DMS 273 treated with DMSO at 0.1 percent for 48 hours (cell line): ENCODE results near the gene DNAJC11.
A peak's percentile ranks its signal among the peaks of the same experiment; 100 is the strongest.
"Not testable (repeated sequence)": the region's sequence is repeated elsewhere in the genome, so short reads cannot be mapped to it uniquely, and the experiment has no call there.

Experiments
- DNase-seq: peaks from one replicate; lab custom pipeline; 2025; lab: John Stamatoyannopoulos, UW

The DNAJC11 gene

GRCh38 chr1:6701437-6702153, at the start of gene DNAJC11:
Gene DNAJC11, minus strand, starts transcription at chr1:6701816. Its CDS starts 16 bp downstream, at chr1:6701800.
- peak; percentile 65 for DNase-seq

GRCh38 chr1:6750490-6750889, 48.9 kb upstream of the DNAJC11 start:
- no peak for DNase-seq

GRCh38 chr1:6747674-6748073, 46.1 kb upstream of the DNAJC11 start:
- no peak for DNase-seq

- no peak for DNase-seq
These were observed 43.5 kb upstream of the DNAJC11 start for GRCh38 chr1:6745073-6745472.

GRCh38 chr1:6743189-6744101, 41.8 kb upstream of the DNAJC11 start:
- no peak for DNase-seq

- DNase-seq: not testable (repeated sequence)
These were observed 41.1 kb upstream of the DNAJC11 start for GRCh38 chr1:6742676-6743188.

GRCh38 chr1:6738987-6739676, 37.5 kb upstream of the DNAJC11 start:
- no peak for DNase-seq

- no peak for DNase-seq
These were observed 31.3 kb upstream of the DNAJC11 start for GRCh38 chr1:6732942-6733341.

GRCh38 chr1:6731905-6732304, 30.3 kb upstream of the DNAJC11 start:
- no peak for DNase-seq

GRCh38 chr1:6730880-6731279, 29.3 kb upstream of the DNAJC11 start:
- DNase-seq: no peak

- DNase-seq: no peak
These were observed 28.9 kb upstream of the DNAJC11 start for GRCh38 chr1:6730473-6730872.

GRCh38 chr1:6727535-6727934, 25.9 kb upstream of the DNAJC11 start:
- peak; percentile 17 for DNase-seq

GRCh38 chr1:6726253-6726652, 24.6 kb upstream of the DNAJC11 start:
- no peak for DNase-seq

GRCh38 chr1:6724517-6725141, 23.0 kb upstream of the DNAJC11 start:
- DNase-seq: no peak

- DNase-seq: no peak
These were observed 22.2 kb upstream of the DNAJC11 start for GRCh38 chr1:6723621-6724428.

GRCh38 chr1:6711174-6711573, 9.6 kb upstream of the DNAJC11 start:
- no peak for DNase-seq

- DNase-seq: no peak
These were observed 3.1 kb upstream of the DNAJC11 start for GRCh38 chr1:6704746-6705145.

GRCh38 chr1:6703016-6703415, 1.4 kb upstream of the DNAJC11 start:
- DNase-seq: peak; percentile 86

GRCh38 chr1:6700853-6701436, 671 bp downstream of the DNAJC11 start:
- DNase-seq: no peak

- DNase-seq: not testable (repeated sequence)
These were observed 1.7 kb downstream of the DNAJC11 start for GRCh38 chr1:6699915-6700314.

GRCh38 chr1:6695868-6696267, 5.7 kb downstream of the DNAJC11 start:
- no peak for DNase-seq
